CD4-positive, alpha-beta T cell (primary cell): ENCODE data around the gene MID2. TPM values are rescaled to one million over a fixed set of nuclear protein-coding genes. Genes with fewer than 3 reads are reported as not detected.
"Not testable (repeated sequence)": the region's sequence is repeated elsewhere in the genome, so short reads cannot be mapped to it uniquely, and the experiment has no call there.

Source experiments
- ATAC-seq: fragments of 200-7000 bp; cut with Tn5 transposase; one replicate; pipeline ENCODE4 v1.10.0; 2022; ENCODE audit warnings: mild to moderate bottlenecking; ENCODE audit not compliant: poor library complexity
- CTCF ChIA-PET: fragments of 350-600 bp; sonication (Branson Sonifier 250); formaldehyde crosslinking; loops from one replicate; lab custom pipeline; 2021; ENCODE audit warnings: antibody characterized with exemption, inconsistent platforms; lab: Charles Lee
- POLR2A ChIA-PET: fragments of 350-600 bp; sonication (Branson Sonifier 250); formaldehyde crosslinking; loops from one replicate; lab custom pipeline; 2021; ENCODE audit warnings: antibody characterized with exemption, inconsistent platforms; lab: Charles Lee
- DNase-seq, 14 experiments: peaks; one replicate each; pipeline ENCODE4 v3.0.0-alpha.2; 2013 to 2020; ENCODE audit warnings: mixed read lengths in 2 of 14
- H3K27ac ChIP-seq, 2 donors: one replicate each; pipeline versions ENCODE4 v1.5.1 to v1.7.0; 2013; ENCODE audit warnings: low read length in 2 of 2, low read depth in 1 of 2, mild to moderate bottlenecking in 1 of 2
- H3K27me3 ChIP-seq, 2 experiments: 1 replicate in 1 of 2; 2 replicates in 1 of 2; pipeline versions ENCODE4 v1.6.1 to v1.7.0; 2013; ENCODE audit warnings: low read length in 2 of 2, control low read depth in 1 of 2, mild to moderate bottlenecking in 1 of 2, moderate library complexity in 1 of 2; ENCODE audit not compliant: insufficient read depth in 2 of 2, control insufficient read depth in 1 of 2
- H3K36me3 ChIP-seq: one replicate; pipeline ENCODE4 v1.6.1; 2013; ENCODE audit warnings: low read length, control low read depth; ENCODE audit not compliant: insufficient read depth
- H3K4me1 ChIP-seq: one replicate; pipeline ENCODE4 v1.6.1; 2013; ENCODE audit warnings: low read length, control low read depth; ENCODE audit not compliant: insufficient read depth
- H3K4me3 ChIP-seq: one replicate; pipeline ENCODE4 v1.5.1; 2013; ENCODE audit warnings: mild to moderate bottlenecking, low read length, moderate library complexity
- H3K9me3 ChIP-seq, 2 experiments: 1 replicate in 1 of 2; 2 replicates in 1 of 2; pipeline versions ENCODE4 v1.6.1 to v1.7.0; 2013; ENCODE audit warnings: low read length in 2 of 2, mild to moderate bottlenecking in 2 of 2, control low read depth in 1 of 2, moderate library complexity in 1 of 2; ENCODE audit not compliant: control insufficient read depth in 1 of 2, insufficient read depth in 1 of 2
- H3K27ac Mint-ChIP-seq: one replicate; pipeline ENCODE4 v1.8.0; 2020; ENCODE audit warnings: mixed read lengths
- H3K27me3 Mint-ChIP-seq: one replicate; pipeline ENCODE4 v1.8.0; 2021; ENCODE audit warnings: mixed read lengths
- H3K36me3 Mint-ChIP-seq: one replicate; pipeline ENCODE4 v1.8.0; 2021; ENCODE audit warnings: low read depth, mixed read lengths
- H3K4me1 Mint-ChIP-seq: one replicate; pipeline ENCODE4 v1.8.0; 2021; ENCODE audit warnings: low read depth, mixed read lengths
- H3K4me3 Mint-ChIP-seq: one replicate; pipeline ENCODE4 v1.8.0; 2020; ENCODE audit warnings: mild to moderate bottlenecking, mixed read lengths
- H3K9me3 Mint-ChIP-seq: one replicate; pipeline ENCODE4 v1.8.0; 2020; ENCODE audit warnings: mixed read lengths
- intact Hi-C, 2 experiments: fragments of 100-400 bp; cut with DNase I in 1 of 2; cut with micrococcal nuclease in 1 of 2; formaldehyde crosslinking; loops; one replicate each; pipeline versions ENCODE4 v1.15.1 to v1.9.0; 2023 to 2025; cut with DNase I, micrococcal nuclease
- total RNA-seq, 174 experiments: library from RNA in 2 of 174; stranded (reverse) in 2 of 174; gene quantifications; one replicate each; pipeline ENCODE4 v1.2.3 and lab custom pipeline; 2021 to 2026
- TF ChIP-seq, protein P1 (sequence below): fragments of 200-600 bp; IDR thresholded peaks from one replicate; pipeline ENCODE4 v1.8.0; 2022; ENCODE audit warnings: antibody characterized with exemption, mild to moderate bottlenecking

The MID2 gene
- total RNA-seq, 2 experiments from 2014 or later, result 15.7 to 16.9 TPM

DNA sequence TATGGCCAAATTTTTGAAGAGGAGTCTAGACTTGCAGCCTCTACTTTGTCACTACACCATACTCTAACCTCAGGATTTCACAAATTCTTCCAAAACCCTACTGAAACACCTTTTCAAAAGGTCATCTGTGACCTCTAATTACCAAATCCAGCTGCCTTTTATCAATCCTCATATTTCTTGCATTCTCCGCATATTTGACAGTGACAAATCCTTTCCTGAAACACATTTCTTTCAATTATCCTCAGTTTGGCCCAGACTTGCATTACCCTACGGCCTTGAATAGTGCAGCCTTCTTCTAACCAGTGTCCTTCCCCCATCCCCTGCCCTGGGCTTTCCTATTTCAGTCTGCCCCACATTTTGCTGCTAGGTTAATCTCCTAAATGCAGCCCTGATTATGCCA lies 25.5 kb downstream of the MID2 start:
- H3K27me3 Mint-ChIP-seq, result no peaks in the 10 kb centered on the region
- no peak overlapping the region for H3K27ac Mint-ChIP-seq
- CTCF ChIA-PET, result no interaction called here
- POLR2A ChIA-PET, result no interaction called here
- peaks cover 10% of the 10 kb centered on the region for H3K4me1 Mint-ChIP-seq
- intact Hi-C loops, result no loop called here
- H3K4me3 ChIP-seq, result no peak overlapping the region
- H3K9me3 Mint-ChIP-seq, result no peaks in the 10 kb centered on the region
- no peaks in the 10 kb centered on the region for H3K4me1 ChIP-seq
- TF ChIP-seq, protein P1, sequence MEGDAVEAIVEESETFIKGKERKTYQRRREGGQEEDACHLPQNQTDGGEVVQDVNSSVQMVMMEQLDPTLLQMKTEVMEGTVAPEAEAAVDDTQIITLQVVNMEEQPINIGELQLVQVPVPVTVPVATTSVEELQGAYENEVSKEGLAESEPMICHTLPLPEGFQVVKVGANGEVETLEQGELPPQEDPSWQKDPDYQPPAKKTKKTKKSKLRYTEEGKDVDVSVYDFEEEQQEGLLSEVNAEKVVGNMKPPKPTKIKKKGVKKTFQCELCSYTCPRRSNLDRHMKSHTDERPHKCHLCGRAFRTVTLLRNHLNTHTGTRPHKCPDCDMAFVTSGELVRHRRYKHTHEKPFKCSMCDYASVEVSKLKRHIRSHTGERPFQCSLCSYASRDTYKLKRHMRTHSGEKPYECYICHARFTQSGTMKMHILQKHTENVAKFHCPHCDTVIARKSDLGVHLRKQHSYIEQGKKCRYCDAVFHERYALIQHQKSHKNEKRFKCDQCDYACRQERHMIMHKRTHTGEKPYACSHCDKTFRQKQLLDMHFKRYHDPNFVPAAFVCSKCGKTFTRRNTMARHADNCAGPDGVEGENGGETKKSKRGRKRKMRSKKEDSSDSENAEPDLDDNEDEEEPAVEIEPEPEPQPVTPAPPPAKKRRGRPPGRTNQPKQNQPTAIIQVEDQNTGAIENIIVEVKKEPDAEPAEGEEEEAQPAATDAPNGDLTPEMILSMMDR, result no peak
- no peaks in the 10 kb centered on the region for H3K9me3 ChIP-seq
- DNase-seq (no peak), ATAC-seq (no peak)
- H3K4me3 Mint-ChIP-seq, result no peak overlapping the region
- peaks cover 10% of the 10 kb centered on the region for H3K36me3 ChIP-seq
- peaks cover 35% of the 10 kb centered on the region for H3K36me3 Mint-ChIP-seq
- H3K27ac ChIP-seq, result no peak overlapping the region
- H3K27me3 ChIP-seq, result no peaks in the 10 kb centered on the region

DNA sequence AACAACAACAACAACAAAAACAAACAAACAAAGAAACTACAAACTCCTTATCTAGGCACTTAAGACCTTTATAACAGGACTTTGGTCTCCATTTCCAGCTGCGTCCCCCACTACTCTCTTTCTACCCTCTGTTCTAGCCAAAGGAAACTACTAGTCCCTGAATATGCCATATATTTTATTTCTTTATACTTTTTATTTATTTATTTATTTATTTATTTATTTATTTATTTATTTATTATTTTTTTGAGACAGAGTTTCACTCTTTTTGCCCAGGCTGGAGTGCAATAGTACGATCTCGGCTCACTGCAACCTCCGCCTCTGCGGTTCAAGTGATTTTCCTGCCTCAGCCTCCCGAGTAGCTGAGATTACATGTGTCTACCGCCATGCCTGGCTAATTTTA lies 26.0 kb downstream of the MID2 start:
- H3K27ac ChIP-seq, POLR2A ChIA-PET, H3K36me3 ChIP-seq, H3K4me1 ChIP-seq, intact Hi-C loops, H3K4me3 ChIP-seq, H3K27me3 ChIP-seq, H3K27ac Mint-ChIP-seq, DNase-seq, H3K9me3 Mint-ChIP-seq, H3K4me3 Mint-ChIP-seq, CTCF ChIA-PET, H3K9me3 ChIP-seq, ATAC-seq, H3K27me3 Mint-ChIP-seq: not testable (repeated sequence)
- H3K36me3 Mint-ChIP-seq, result peaks cover 40% of the 10 kb centered on the region
- H3K4me1 Mint-ChIP-seq, result peaks cover 10% of the 10 kb centered on the region

DNA sequence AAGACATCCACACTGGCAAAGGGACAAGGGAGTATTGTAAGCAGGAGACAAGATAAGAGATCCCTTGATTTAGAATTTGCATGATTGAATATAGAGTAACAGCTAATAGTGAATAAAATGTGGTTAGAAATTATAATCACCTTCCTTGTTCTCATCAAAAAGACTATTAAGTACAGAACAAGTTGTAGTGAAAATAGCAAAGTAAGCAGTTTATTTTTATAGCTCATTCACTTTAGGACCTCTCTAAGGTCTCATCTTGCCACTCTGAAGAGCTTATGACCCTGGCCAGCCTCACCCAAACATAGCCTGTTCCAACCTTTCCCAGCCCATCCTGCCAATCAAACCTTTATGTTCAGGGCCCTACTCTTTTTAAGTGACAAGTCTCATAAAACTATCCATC lies 30.6 kb downstream of the MID2 start:
- H3K9me3 ChIP-seq, result no peaks in the 10 kb centered on the region
- H3K4me3 ChIP-seq, result no peak overlapping the region
- Mint-ChIP-seq H3K36me3 (peaks cover 60% of the 10 kb centered on the region), H3K27ac (no peak overlapping the region), H3K4me1 (peaks cover 3% of the 10 kb centered on the region), H3K4me3 (no peak overlapping the region), H3K9me3 (no peaks in the 10 kb centered on the region), H3K27me3 (no peaks in the 10 kb centered on the region)
- CTCF ChIA-PET, result no interaction called here
- DNase-seq (no peak), ATAC-seq (no peak)
- H3K4me1 ChIP-seq, result no peaks in the 10 kb centered on the region
- no peak overlapping the region for H3K27ac ChIP-seq
- H3K36me3 ChIP-seq, result peaks cover 19% of the 10 kb centered on the region
- intact Hi-C loops, result no loop called here
- no peaks in the 10 kb centered on the region for H3K27me3 ChIP-seq
- TF ChIP-seq, protein P1, result no peak
- POLR2A ChIA-PET, result no interaction called here

DNA sequence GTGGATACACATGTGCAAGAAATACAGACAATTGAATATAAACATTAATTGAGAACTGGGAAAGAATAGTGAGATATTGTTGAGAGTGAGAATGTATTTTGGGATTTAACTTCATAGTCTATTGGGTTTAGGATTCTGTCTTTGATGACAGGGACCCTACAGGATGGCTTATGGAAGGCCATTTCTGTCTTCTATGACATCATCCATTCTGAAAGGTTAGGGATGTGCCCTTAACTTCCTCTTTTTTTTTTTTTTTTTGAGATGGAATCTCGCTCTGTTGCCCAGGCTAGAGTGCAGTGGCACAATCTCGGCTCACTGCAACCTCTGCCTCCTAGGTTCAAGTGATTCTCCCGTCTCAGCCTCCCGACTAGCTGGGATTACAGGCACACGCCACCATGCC lies 31.4 kb downstream of the MID2 start:
- H3K9me3 ChIP-seq, H3K4me1 ChIP-seq, H3K27me3 Mint-ChIP-seq, DNase-seq, POLR2A ChIA-PET, intact Hi-C loops, H3K27ac Mint-ChIP-seq, CTCF ChIA-PET, H3K4me1 Mint-ChIP-seq, H3K4me3 Mint-ChIP-seq, H3K27me3 ChIP-seq, ATAC-seq, H3K9me3 Mint-ChIP-seq, H3K4me3 ChIP-seq, H3K27ac ChIP-seq: not testable (repeated sequence)
- peaks cover 19% of the 10 kb centered on the region for H3K36me3 ChIP-seq
- H3K36me3 Mint-ChIP-seq, result peaks cover 62% of the 10 kb centered on the region
